ENCODE results near the gene GOLGA1.

DNA sequence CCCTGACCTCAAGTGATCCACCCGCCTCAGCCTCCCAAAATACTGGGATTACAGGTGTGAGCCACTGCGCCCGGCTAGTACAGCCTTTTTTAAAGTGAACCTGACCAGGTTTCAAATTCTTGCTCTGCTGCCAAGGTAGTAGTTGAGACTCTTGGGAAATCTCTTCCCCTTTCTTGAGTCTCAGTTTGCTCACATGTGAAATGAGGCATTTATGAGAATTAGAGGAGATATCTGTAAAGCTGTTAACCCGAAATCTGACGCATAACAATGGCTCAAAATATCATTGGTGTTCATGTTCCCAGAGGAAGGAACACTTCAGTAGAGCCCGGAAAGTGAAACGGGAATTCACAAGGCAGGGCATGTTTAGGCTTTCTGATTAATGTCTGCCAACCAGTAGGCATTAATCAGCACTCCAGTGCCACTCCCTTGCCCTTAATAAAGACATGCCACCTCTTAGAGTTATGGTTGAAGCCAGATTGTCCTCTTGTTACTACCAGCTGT lies 77.5 kb downstream of the GOLGA1 start:
- TF ChIP-seq POLR2A (IDR thresholded peaks at IDR 0.05; ENCODE audit: low read depth, low read length) (no peak), POLR2AphosphoS5 (IDR thresholded peaks at IDR 0.05; ENCODE audit: low read depth, low read length) (no peak), TAF1 (IDR thresholded peaks at IDR 0.05; ENCODE audit: borderline replicate concordance, low read depth, low read length) (no peak)

All from GM12892 (cell line).